ENCODE results near the gene GYS1. TPM values are rescaled to one million over a fixed set of nuclear protein-coding genes. Genes with fewer than 3 reads are reported as not detected.
"Not testable (repeated sequence)": the region's sequence is repeated elsewhere in the genome, so short reads cannot be mapped to it uniquely, and the experiment has no call there.

Gene GYS1
- total RNA-seq, 6 experiments from 2014 or later, result 76.0 to 90.8 (median 87.5) TPM

DNA sequence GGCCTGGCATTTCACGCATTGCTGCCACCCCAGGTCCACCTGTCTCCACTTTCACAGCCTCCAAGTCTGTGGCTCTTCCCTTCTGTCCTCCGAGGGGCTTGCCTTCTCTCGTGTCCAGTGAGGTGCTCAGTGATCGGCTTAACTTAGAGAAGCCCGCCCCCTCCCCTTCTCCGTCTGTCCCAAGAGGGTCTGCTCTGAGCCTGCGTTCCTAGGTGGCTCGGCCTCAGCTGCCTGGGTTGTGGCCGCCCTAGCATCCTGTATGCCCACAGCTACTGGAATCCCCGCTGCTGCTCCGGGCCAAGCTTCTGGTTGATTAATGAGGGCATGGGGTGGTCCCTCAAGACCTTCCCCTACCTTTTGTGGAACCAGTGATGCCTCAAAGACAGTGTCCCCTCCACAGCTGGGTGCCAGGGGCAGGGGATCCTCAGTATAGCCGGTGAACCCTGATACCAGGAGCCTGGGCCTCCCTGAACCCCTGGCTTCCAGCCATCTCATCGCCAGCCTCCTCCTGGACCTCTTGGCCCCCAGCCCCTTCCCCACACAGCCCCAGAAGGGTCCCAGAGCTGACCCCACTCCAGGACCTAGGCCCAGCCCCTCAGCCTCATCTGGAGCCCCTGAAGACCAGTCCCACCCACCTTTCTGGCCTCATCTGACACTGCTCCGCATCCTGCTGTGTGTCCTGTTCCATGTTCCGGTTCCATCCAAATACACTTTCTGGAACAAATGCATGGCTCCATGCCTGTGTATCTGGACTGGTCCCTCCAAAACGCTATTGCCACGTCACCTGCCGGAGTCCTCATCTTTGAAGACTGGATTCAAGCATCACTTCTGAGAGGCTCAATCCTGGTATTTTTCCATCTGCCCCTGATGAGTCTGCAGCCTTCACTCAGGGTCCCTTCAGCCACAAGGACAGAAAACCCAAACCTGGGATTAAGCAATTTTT, 70.3 kb downstream of the GYS1 start:
- no peak for DNase-seq
- H3K4me1 Mint-ChIP-seq (ENCODE audit: low read depth), result peaks cover 22% of the 10 kb centered on the region
- H3K36me3 Mint-ChIP-seq (ENCODE audit: low read depth), result peaks cover 17% of the 10 kb centered on the region
- H3K9me3 Mint-ChIP-seq, result no peaks in the 10 kb centered on the region
- no peak overlapping the region; the same call in 1 of the 2 replicates for H3K27ac Mint-ChIP-seq
- TF ChIP-seq, protein P1, sequence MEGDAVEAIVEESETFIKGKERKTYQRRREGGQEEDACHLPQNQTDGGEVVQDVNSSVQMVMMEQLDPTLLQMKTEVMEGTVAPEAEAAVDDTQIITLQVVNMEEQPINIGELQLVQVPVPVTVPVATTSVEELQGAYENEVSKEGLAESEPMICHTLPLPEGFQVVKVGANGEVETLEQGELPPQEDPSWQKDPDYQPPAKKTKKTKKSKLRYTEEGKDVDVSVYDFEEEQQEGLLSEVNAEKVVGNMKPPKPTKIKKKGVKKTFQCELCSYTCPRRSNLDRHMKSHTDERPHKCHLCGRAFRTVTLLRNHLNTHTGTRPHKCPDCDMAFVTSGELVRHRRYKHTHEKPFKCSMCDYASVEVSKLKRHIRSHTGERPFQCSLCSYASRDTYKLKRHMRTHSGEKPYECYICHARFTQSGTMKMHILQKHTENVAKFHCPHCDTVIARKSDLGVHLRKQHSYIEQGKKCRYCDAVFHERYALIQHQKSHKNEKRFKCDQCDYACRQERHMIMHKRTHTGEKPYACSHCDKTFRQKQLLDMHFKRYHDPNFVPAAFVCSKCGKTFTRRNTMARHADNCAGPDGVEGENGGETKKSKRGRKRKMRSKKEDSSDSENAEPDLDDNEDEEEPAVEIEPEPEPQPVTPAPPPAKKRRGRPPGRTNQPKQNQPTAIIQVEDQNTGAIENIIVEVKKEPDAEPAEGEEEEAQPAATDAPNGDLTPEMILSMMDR (IDR thresholded peaks at IDR 0.05), result no peak
- H3K27me3 Mint-ChIP-seq (ENCODE audit: insufficient read depth), result no peaks in the 10 kb centered on the region; the same call in 1 of the 2 replicates
- H3K4me3 Mint-ChIP-seq, result no peak overlapping the region

DNA sequence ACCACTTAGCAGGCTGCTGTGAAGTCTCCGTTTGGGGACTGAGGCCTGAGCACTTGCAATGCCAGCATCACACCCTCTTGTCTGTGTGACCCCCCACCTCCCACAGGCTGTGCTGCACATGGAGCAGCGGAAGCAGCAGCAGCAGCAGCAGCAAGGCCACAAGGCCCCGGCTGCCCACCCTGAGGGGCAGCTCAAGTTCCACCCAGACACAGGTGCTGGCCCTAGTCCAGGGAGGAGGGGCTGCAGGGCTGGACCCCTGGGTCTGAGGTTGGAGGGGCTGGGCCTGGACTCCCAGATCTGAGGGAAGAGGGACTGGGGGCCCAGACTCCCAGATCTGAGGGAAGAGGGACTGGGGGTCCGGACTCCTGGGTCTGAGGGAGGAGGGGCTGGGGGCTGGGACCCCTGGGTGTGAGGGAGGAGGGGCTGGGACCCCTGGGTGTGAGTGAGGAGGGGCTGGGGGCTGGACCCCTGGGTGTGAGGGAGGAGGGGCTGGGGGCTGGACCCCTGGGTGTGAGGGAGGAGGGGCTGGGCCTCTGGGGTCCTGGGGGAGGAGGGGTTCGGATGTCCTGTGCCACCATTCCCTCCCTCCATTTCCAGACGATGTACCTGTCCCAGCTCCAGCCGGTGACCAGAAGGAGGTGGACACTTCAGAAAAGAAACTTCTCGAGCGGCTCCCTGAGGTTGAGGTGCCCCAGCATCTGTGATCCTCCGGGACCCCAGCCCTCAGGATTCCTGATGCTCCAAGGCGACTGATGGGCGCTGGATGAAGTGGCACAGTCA, 71.2 kb downstream of the GYS1 start:
- no peak for DNase-seq
- Mint-ChIP-seq H3K27me3 (ENCODE audit: insufficient read depth) (no peaks in the 10 kb centered on the region; the same call in 1 of the 2 replicates), H3K4me3 (no peak overlapping the region), H3K9me3 (no peaks in the 10 kb centered on the region), H3K36me3 (ENCODE audit: low read depth) (peaks cover 18% of the 10 kb centered on the region), H3K27ac (no peak overlapping the region), H3K4me1 (ENCODE audit: low read depth) (peaks cover 19% of the 10 kb centered on the region)
- TF ChIP-seq, protein P1 (IDR thresholded peaks at IDR 0.05), result no peak

DNA sequence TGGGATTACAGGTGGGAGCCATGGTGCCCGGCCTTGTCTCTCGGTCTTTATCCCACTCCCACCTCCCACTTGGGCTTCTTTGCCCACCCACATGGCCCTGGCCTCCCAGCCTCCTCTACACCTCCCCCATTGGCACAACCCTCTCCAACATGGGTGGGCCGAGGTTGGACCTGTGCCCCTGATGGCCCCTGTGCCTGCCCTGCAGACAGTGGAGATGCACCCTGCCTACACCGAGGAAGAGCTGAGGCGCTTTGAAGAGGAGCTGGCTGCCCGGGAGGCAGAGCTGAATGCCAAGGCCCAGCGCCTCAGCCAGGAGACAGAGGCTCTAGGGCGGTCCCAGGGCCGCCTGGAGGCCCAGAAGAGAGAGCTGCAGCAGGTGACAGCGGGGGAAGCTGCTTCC, 72.2 kb downstream of the GYS1 start:
- Mint-ChIP-seq H3K4me1 (ENCODE audit: low read depth) (peaks cover 9% of the 10 kb centered on the region), H3K36me3 (ENCODE audit: low read depth) (peaks cover 21% of the 10 kb centered on the region), H3K27ac (no peak overlapping the region), H3K9me3 (no peaks in the 10 kb centered on the region), H3K27me3 (ENCODE audit: insufficient read depth) (no peaks in the 10 kb centered on the region; the same call in 1 of the 2 replicates), H3K4me3 (no peak overlapping the region)
- no peak for DNase-seq
- TF ChIP-seq, protein P1 (IDR thresholded peaks at IDR 0.05), result no peak

DNA sequence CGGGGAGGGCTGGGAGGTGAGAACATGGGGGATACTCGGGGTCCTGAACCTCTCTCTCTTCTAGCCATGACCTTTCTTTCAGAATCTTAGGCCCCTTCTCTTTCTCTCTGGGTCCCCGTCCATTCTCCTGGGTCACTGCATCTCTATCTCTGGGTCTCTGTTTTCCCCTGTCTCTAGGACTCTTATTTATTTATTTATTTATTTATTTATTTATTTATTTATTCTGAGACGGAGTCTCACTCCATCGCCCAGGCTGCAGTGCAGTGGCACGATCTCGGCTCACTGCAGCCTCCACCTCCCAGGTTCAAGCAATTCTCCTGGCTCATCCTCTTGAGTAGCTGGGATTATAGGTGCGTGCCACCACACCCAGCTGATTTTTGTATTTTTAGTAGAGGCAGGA, 73.8 kb downstream of the GYS1 start:
- not testable (repeated sequence) for H3K27me3 Mint-ChIP-seq (ENCODE audit: insufficient read depth); H3K4me3 Mint-ChIP-seq; H3K9me3 Mint-ChIP-seq; H3K27ac Mint-ChIP-seq; DNase-seq; H3K4me1 Mint-ChIP-seq (ENCODE audit: low read depth)
- peaks cover 28% of the 10 kb centered on the region for H3K36me3 Mint-ChIP-seq (ENCODE audit: low read depth)

DNA sequence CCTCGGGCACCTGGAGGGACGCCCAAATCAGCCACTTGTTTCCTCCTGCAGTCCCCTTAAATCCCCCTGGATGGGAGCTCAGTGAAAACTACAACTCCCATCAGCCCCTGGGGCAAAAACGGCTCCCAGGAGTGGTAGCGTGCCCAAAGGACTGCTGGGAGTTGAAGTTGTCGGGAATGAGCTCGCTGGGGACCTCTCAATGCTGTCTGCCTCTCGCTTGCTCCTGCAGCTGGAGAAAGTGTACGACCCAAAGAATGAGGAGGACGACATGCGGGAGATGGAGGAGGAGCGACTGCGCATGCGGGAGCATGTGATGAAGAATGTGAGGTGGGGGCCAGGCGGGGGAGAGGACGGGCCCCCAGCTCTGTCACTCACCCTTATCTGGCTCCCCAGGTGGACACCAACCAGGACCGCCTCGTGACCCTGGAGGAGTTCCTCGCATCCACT, 74.3 kb downstream of the GYS1 start:
- peak; percentile 2 for DNase-seq
- TF ChIP-seq, protein P1 (IDR thresholded peaks at IDR 0.05), result no peak
- Mint-ChIP-seq H3K4me3 (no peak overlapping the region), H3K27me3 (ENCODE audit: insufficient read depth) (no peaks in the 10 kb centered on the region), H3K4me1 (ENCODE audit: low read depth) (no peaks in the 10 kb centered on the region), H3K9me3 (no peaks in the 10 kb centered on the region), H3K36me3 (ENCODE audit: low read depth) (peaks cover 30% of the 10 kb centered on the region), H3K27ac (no peak overlapping the region)

Small RNAs within 50 kb of the gene (microRNA-seq; reads per million reads assigned to microRNA genes)
- gene MIR6798, result 3.9 reads per million

Other genes starting within 250 kb of the GYS1 start
- not detected for gene IZUMO1, start 246.4 kb downstream of the GYS1 start, total RNA-seq (2021; fragmentation: NEBNext Ultra II Directional; extraction: Animal tissue kit (Norgen Biotek cat#: 25700))
- gene FUT1, start 240.7 kb downstream of the GYS1 start, total RNA-seq (2021; fragmentation: NEBNext Ultra II Directional; extraction: Animal tissue kit (Norgen Biotek cat#: 25700)), result under 1 TPM in 3 of 6 experiments, not detected in 3; 0.05 to 0.06 (median 0.05) TPM
- gene FGF21, start 237.8 kb downstream of the GYS1 start, total RNA-seq (2021; fragmentation: NEBNext Ultra II Directional; extraction: Animal tissue kit (Norgen Biotek cat#: 25700)), result not detected
- gene BCAT2, start 182.3 kb downstream of the GYS1 start, total RNA-seq (2021; fragmentation: NEBNext Ultra II Directional; extraction: Animal tissue kit (Norgen Biotek cat#: 25700)), result 10 to 100 TPM; 31.3 to 41.2 (median 34.0) TPM
- gene HSD17B14, start 156.8 kb downstream of the GYS1 start, total RNA-seq (2021; fragmentation: NEBNext Ultra II Directional; extraction: Animal tissue kit (Norgen Biotek cat#: 25700)), result 1 to 10 TPM; 2.9 to 10.0 (median 8.9) TPM
- 10 to 100 TPM in 4 of 6 experiments, 1 to 10 TPM in 2; 7.7 to 15.1 (median 13.2) TPM for gene PLEKHA4, start 124.7 kb downstream of the GYS1 start, total RNA-seq (2021; fragmentation: NEBNext Ultra II Directional; extraction: Animal tissue kit (Norgen Biotek cat#: 25700))
- 10 to 100 TPM; 70.2 to 97.3 (median 89.6) TPM for gene PPP1R15A, start 120.9 kb downstream of the GYS1 start, total RNA-seq (2021; fragmentation: NEBNext Ultra II Directional; extraction: Animal tissue kit (Norgen Biotek cat#: 25700))
- gene TULP2, start 94.6 kb downstream of the GYS1 start, total RNA-seq (2021; fragmentation: NEBNext Ultra II Directional; extraction: Animal tissue kit (Norgen Biotek cat#: 25700)), result under 1 TPM in 1 of 6 experiments, not detected in 5; 0.38 TPM
- 100 to 1,000 TPM; 129 to 160 (median 152) TPM for gene NUCB1, start 93.0 kb downstream of the GYS1 start, total RNA-seq (2021; fragmentation: NEBNext Ultra II Directional; extraction: Animal tissue kit (Norgen Biotek cat#: 25700))
- not detected for gene DHDH, start 59.6 kb downstream of the GYS1 start, total RNA-seq (2021; fragmentation: NEBNext Ultra II Directional; extraction: Animal tissue kit (Norgen Biotek cat#: 25700))
- 100 to 1,000 TPM; 223 to 260 (median 244) TPM for gene BAX, start 38.4 kb downstream of the GYS1 start, total RNA-seq (2021; fragmentation: NEBNext Ultra II Directional; extraction: Animal tissue kit (Norgen Biotek cat#: 25700))
- 1,000 to 10,000 TPM; 2,438 to 4,450 (median 3,824) TPM for gene FTL, start 28.0 kb downstream of the GYS1 start, total RNA-seq (2021; fragmentation: NEBNext Ultra II Directional; extraction: Animal tissue kit (Norgen Biotek cat#: 25700))
- 100 to 1,000 TPM; 131 to 161 (median 159) TPM for gene RUVBL2, start 578 bp upstream of the GYS1 start, total RNA-seq (2021; fragmentation: NEBNext Ultra II Directional; extraction: Animal tissue kit (Norgen Biotek cat#: 25700))
- under 1 TPM in 1 of 6 experiments, not detected in 5; 0.46 TPM for gene LHB, start 23.8 kb upstream of the GYS1 start, total RNA-seq (2021; fragmentation: NEBNext Ultra II Directional; extraction: Animal tissue kit (Norgen Biotek cat#: 25700))
- not detected for gene CGB3, start 31.0 kb upstream of the GYS1 start, total RNA-seq (2021; fragmentation: NEBNext Ultra II Directional; extraction: Animal tissue kit (Norgen Biotek cat#: 25700))
- gene CGB2, start 38.6 kb upstream of the GYS1 start, total RNA-seq (2021; fragmentation: NEBNext Ultra II Directional; extraction: Animal tissue kit (Norgen Biotek cat#: 25700)), result under 1 TPM in 1 of 6 experiments, not detected in 5; 0.55 TPM
- 1 to 10 TPM in 1 of 6 experiments, under 1 TPM in 1, not detected in 4; 0.38 to 1.0 TPM for gene CGB1, start 43.6 kb upstream of the GYS1 start, total RNA-seq (2021; fragmentation: NEBNext Ultra II Directional; extraction: Animal tissue kit (Norgen Biotek cat#: 25700))
- under 1 TPM in 2 of 6 experiments, not detected in 4; 0.23 to 0.75 TPM for gene CGB5, start 50.5 kb upstream of the GYS1 start, total RNA-seq (2021; fragmentation: NEBNext Ultra II Directional; extraction: Animal tissue kit (Norgen Biotek cat#: 25700))
- gene CGB8, start 55.8 kb upstream of the GYS1 start, total RNA-seq (2021; fragmentation: NEBNext Ultra II Directional; extraction: Animal tissue kit (Norgen Biotek cat#: 25700)), result 1 to 10 TPM in 4 of 6 experiments, under 1 TPM in 1, not detected in 1; 0.83 to 3.8 (median 3.7) TPM
- gene CGB7, start 64.4 kb upstream of the GYS1 start, total RNA-seq (2021; fragmentation: NEBNext Ultra II Directional; extraction: Animal tissue kit (Norgen Biotek cat#: 25700)), result 1 to 10 TPM in 4 of 6 experiments, under 1 TPM in 2; 0.36 to 2.2 (median 2.1) TPM
- 1 to 10 TPM in 2 of 6 experiments, under 1 TPM in 2, not detected in 2; 0.82 to 1.5 (median 1.1) TPM for gene NTF4, start 71.5 kb upstream of the GYS1 start, total RNA-seq (2021; fragmentation: NEBNext Ultra II Directional; extraction: Animal tissue kit (Norgen Biotek cat#: 25700))
- gene KCNA7, start 79.4 kb upstream of the GYS1 start, total RNA-seq (2021; fragmentation: NEBNext Ultra II Directional; extraction: Animal tissue kit (Norgen Biotek cat#: 25700)), result not detected
- 100 to 1,000 TPM; 134 to 164 (median 156) TPM for gene SNRNP70, start 92.1 kb upstream of the GYS1 start, total RNA-seq (2021; fragmentation: NEBNext Ultra II Directional; extraction: Animal tissue kit (Norgen Biotek cat#: 25700))
- 10 to 100 TPM in 4 of 6 experiments, 1 to 10 TPM in 2; 9.3 to 12.7 (median 10.2) TPM for gene LIN7B, start 121.1 kb upstream of the GYS1 start, total RNA-seq (2021; fragmentation: NEBNext Ultra II Directional; extraction: Animal tissue kit (Norgen Biotek cat#: 25700))
- 1 to 10 TPM in 1 of 6 experiments, under 1 TPM in 5; 0.60 to 1.1 (median 0.71) TPM for gene C19orf73, start 125.8 kb upstream of the GYS1 start, total RNA-seq (2021; fragmentation: NEBNext Ultra II Directional; extraction: Animal tissue kit (Norgen Biotek cat#: 25700))
- gene PPFIA3, start 126.2 kb upstream of the GYS1 start, total RNA-seq (2021; fragmentation: NEBNext Ultra II Directional; extraction: Animal tissue kit (Norgen Biotek cat#: 25700)), result 1 to 10 TPM; 1.9 to 2.4 (median 2.3) TPM
- not detected for gene HRC, start 162.1 kb upstream of the GYS1 start, total RNA-seq (2021; fragmentation: NEBNext Ultra II Directional; extraction: Animal tissue kit (Norgen Biotek cat#: 25700))
- 10 to 100 TPM; 25.5 to 32.5 (median 30.5) TPM for gene TRPM4, start 164.5 kb upstream of the GYS1 start, total RNA-seq (2021; fragmentation: NEBNext Ultra II Directional; extraction: Animal tissue kit (Norgen Biotek cat#: 25700))